Putamen (tissue), 1 donor: ENCODE results near the gene OR2C3.
"Not testable (repeated sequence)": the region's sequence is repeated elsewhere in the genome, so short reads cannot be mapped to it uniquely, and the experiment has no call there.

ENCODE experiments used
- DNase-seq: peaks from one replicate; pipeline ENCODE4 v3.0.0-alpha.2; 2016; ENCODE audit warnings: low spot score

Gene OR2C3

GRCh38 chr1:247536340-247536739 is at the start of gene OR2C3:
Gene OR2C3, minus strand, starts transcription at chr1:247536440. Its CDS starts 3,929 bp downstream, at chr1:247532511.
- no peak for DNase-seq

GRCh38 chr1:247578946-247579460 is 42.8 kb upstream of the OR2C3 start:
- no peak for DNase-seq

- DNase-seq = no peak
These were observed 40.3 kb upstream of the OR2C3 start for GRCh38 chr1:247576514-247576913.

GRCh38 chr1:247574664-247575063 is 38.4 kb upstream of the OR2C3 start:
- no peak for DNase-seq

- no peak for DNase-seq
These were observed 38.0 kb upstream of the OR2C3 start for GRCh38 chr1:247574236-247574635.

- DNase-seq = no peak
These were observed 26.0 kb upstream of the OR2C3 start for GRCh38 chr1:247562198-247562597.

GRCh38 chr1:247561711-247562110 is 25.5 kb upstream of the OR2C3 start:
- no peak for DNase-seq

GRCh38 chr1:247557926-247558674 is 21.9 kb upstream of the OR2C3 start:
- no peak for DNase-seq

- no peak for DNase-seq
These were observed 16.0 kb upstream of the OR2C3 start for GRCh38 chr1:247552231-247552630.

- no peak for DNase-seq
These were observed 15.5 kb upstream of the OR2C3 start for GRCh38 chr1:247551721-247552120.

- no peak for DNase-seq
These were observed 12.5 kb upstream of the OR2C3 start, which contains the start of gene GCSAML for GRCh38 chr1:247548769-247549182. Gene GCSAML, plus strand, starts transcription at chr1:247549134. Its CDS starts 58 bp downstream, at chr1:247549192.

GRCh38 chr1:247548092-247548491 is 11.9 kb upstream of the OR2C3 start:
- no peak for DNase-seq

- DNase-seq = no peak
These were observed 6.6 kb upstream of the OR2C3 start for GRCh38 chr1:247542811-247543210.

- DNase-seq = no peak
These were observed 4.3 kb upstream of the OR2C3 start for GRCh38 chr1:247540581-247540980.

- DNase-seq = no peak
These were observed 3.0 kb upstream of the OR2C3 start for GRCh38 chr1:247539215-247539614.

- no peak for DNase-seq
These were observed 2.3 kb upstream of the OR2C3 start for GRCh38 chr1:247538561-247538960.

GRCh38 chr1:247535402-247535801 is 838 bp downstream of the OR2C3 start:
- DNase-seq = no peak

- no peak for DNase-seq
These were observed 4.3 kb downstream of the OR2C3 start for GRCh38 chr1:247531937-247532336.

- no peak for DNase-seq
These were observed 5.5 kb downstream of the OR2C3 start for GRCh38 chr1:247530785-247531184.

GRCh38 chr1:247529771-247530355 is 6.4 kb downstream of the OR2C3 start:
- no peak for DNase-seq

GRCh38 chr1:247528812-247529474 is 7.3 kb downstream of the OR2C3 start:
- no peak for DNase-seq

GRCh38 chr1:247521886-247522285 is 14.4 kb downstream of the OR2C3 start:
- DNase-seq = not testable (repeated sequence)

GRCh38 chr1:247518613-247518891 is 17.7 kb downstream of the OR2C3 start:
- DNase-seq = no peak
